Duodenal mucosa (tissue), 2 donors: Measurements from ENCODE around the gene SLC16A8.
"Not testable (repeated sequence)": the region's sequence is repeated elsewhere in the genome, so short reads cannot be mapped to it uniquely, and the experiment has no call there.

Experiments
- H3K27ac ChIP-seq: one replicate; pipeline ENCODE4 v1.7.0; 2013; ENCODE audit warnings: low read depth, low read length
- H3K27me3 ChIP-seq, 2 donors: one replicate each; pipeline ENCODE4 v1.7.0; 2013; ENCODE audit warnings: low read length in 2 of 2, control low read depth in 1 of 2; ENCODE audit not compliant: insufficient read depth in 2 of 2, control insufficient read depth in 1 of 2
- H3K36me3 ChIP-seq, 2 donors: one replicate each; pipeline ENCODE4 v1.7.0; 2013; ENCODE audit warnings: low read length in 2 of 2, control low read depth in 1 of 2; ENCODE audit not compliant: insufficient read depth in 2 of 2, control insufficient read depth in 1 of 2
- H3K4me1 ChIP-seq, 2 donors: one replicate each; pipeline ENCODE4 v1.7.0; 2013; ENCODE audit warnings: low read length in 2 of 2, control low read depth in 1 of 2; ENCODE audit not compliant: insufficient read depth in 2 of 2, control insufficient read depth in 1 of 2
- H3K4me3 ChIP-seq, 2 donors: one replicate each; pipeline ENCODE4 v1.7.0; 2013; ENCODE audit warnings: low read length in 2 of 2, low read depth in 1 of 2
- H3K9ac ChIP-seq, 2 donors: one replicate each; pipeline ENCODE4 v1.7.0; 2013; ENCODE audit warnings: low read length in 2 of 2, low read depth in 1 of 2
- H3K9me3 ChIP-seq, 2 donors: one replicate each; pipeline ENCODE4 v1.7.0; 2013; ENCODE audit warnings: low read length in 2 of 2, control low read depth in 1 of 2; ENCODE audit not compliant: control insufficient read depth in 1 of 2

The SLC16A8 gene

DNA sequence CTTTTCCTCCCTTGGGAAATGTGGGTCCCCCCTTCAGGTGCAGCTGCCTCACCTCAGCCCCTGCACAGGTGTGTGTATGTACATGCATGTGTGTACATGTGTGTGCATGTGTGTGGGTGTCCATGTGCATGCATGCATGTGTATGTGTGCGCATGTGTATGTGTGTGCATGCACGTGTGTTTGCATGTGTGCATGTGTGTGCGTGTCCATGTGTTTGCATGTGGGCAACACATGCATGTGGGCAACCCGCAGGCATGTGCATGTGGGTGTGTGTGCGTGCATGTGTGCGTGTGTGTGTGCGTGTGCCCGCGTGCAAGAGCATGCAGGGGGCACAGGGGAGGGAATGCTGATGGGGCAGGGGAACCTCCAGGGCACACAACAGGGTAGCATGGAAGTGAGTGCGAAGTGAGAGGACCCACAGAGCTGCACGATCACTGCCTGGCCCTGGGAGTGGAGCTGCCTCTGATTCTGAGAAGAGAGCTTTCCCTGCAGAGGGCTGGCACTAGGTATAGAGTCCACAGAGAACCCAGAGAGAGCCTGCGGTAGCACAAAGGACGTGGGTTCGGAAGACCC, 41.1 kb upstream of the SLC16A8 start:
- Histone ChIP-seq H3K9ac (no peak overlapping the region), H3K27me3 (no peaks in the 10 kb centered on the region), H3K4me3 (no peak overlapping the region), H3K36me3 (peaks cover 0 to 26% of the 10 kb centered on the region in 2 donors), H3K27ac (no peak overlapping the region), H3K4me1 (peaks cover 0 to 2% of the 10 kb centered on the region in 2 donors), H3K9me3 (no peaks in the 10 kb centered on the region)

GRCh38 chr22:38124236-38124974, 40.4 kb upstream of the SLC16A8 start:
- no peak overlapping the region for H3K27ac ChIP-seq
- no peak overlapping the region for H3K9ac ChIP-seq
- no peaks in the 10 kb centered on the region for H3K27me3 ChIP-seq
- peaks cover 0 to 5% of the 10 kb centered on the region in 2 donors for H3K4me1 ChIP-seq
- H3K4me3 ChIP-seq = no peak overlapping the region
- peaks cover 0 to 21% of the 10 kb centered on the region in 2 donors for H3K36me3 ChIP-seq
- no peaks in the 10 kb centered on the region for H3K9me3 ChIP-seq

DNA sequence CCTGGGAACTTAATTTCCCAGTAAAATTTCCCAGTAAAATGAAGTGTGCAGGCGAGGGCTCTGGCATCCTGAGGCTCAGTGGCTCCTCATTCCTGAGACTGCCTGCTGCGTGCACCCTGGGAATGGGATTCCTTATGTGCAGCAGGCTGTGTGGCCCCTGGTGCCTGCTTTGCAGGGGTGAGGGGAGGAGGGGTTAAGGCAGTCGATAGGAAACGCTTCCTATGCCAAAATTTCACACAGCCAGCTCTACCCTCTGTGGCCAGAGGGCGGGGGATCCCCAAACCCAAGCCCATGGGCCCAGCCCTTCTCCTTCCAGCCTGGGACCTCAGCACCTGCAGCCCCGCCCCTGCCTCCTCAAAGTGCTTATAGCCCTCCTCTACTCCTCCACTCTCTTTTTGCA, 38.6 kb upstream of the SLC16A8 start:
- Histone ChIP-seq H3K4me1 (peaks cover 0 to 5% of the 10 kb centered on the region in 2 donors), H3K4me3 (no peak overlapping the region), H3K9ac (no peak overlapping the region), H3K9me3 (no peaks in the 10 kb centered on the region), H3K36me3 (peaks cover 0 to 17% of the 10 kb centered on the region in 2 donors), H3K27me3 (no peaks in the 10 kb centered on the region), H3K27ac (no peak overlapping the region)

GRCh38 chr22:38120359-38121110, 36.6 kb upstream of the SLC16A8 start:
- Histone ChIP-seq H3K36me3 (peaks cover 0 to 8% of the 10 kb centered on the region in 2 donors), H3K27me3 (no peaks in the 10 kb centered on the region), H3K9ac (no peak overlapping the region), H3K4me1 (peaks cover 0 to 5% of the 10 kb centered on the region in 2 donors), H3K4me3 (no peak overlapping the region), H3K27ac (no peak overlapping the region), H3K9me3 (no peaks in the 10 kb centered on the region)

- not testable (repeated sequence) for H3K27ac ChIP-seq, H3K36me3 ChIP-seq, H3K9ac ChIP-seq, H3K27me3 ChIP-seq, H3K9me3 ChIP-seq, H3K4me3 ChIP-seq
- peaks cover 0 to 11% of the 10 kb centered on the region in 2 donors for H3K4me1 ChIP-seq
Observed at GRCh38 chr22:38118747-38119146, 34.8 kb upstream of the SLC16A8 start.

DNA sequence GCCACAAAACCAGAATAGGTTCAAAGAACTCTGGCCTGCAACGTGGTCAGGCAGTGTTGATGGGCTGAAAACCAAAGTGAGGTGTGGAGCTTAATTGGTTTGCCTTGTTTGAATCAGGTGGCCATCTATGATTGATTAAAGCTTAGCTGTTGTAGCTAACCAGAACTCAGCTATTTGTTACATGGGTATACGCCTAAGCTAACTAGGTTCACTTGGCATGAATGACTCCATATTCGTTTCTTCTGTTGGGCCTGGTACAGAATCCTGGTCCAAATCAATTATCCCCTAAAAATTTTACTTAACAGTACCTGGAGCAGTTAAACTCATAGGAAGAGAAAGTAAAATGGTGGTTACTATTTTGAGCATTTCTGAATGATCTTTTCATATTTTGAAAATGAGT, 34.2 kb upstream of the SLC16A8 start:
- Histone ChIP-seq H3K4me3 (no peak overlapping the region), H3K9ac (no peak overlapping the region), H3K27me3 (no peaks in the 10 kb centered on the region), H3K9me3 (no peaks in the 10 kb centered on the region), H3K36me3 (peaks cover 0 to 6% of the 10 kb centered on the region in 2 donors), H3K4me1 (peaks cover 5 to 12% of the 10 kb centered on the region in 2 donors), H3K27ac (no peak overlapping the region)

DNA sequence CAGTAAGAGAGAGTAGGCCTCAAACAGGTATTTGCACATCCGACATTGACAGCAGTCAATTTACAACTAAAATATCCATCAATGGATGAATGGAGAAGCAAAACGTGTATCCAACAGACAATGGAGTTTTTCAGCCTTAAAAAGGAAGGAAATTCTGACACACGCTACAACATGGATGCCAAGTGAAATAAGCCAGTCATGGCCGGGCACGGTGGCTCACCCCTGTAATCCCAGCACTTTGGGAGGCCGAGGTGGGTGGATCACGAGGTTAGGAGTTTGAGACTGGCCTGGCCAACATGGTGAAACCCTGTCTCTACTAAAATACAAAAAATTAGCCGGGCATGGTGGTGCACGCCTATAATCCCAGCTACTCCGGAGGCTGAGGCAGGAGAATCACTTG, 33.6 kb upstream of the SLC16A8 start:
- H3K4me3 ChIP-seq, H3K27me3 ChIP-seq, H3K9ac ChIP-seq, H3K9me3 ChIP-seq, H3K27ac ChIP-seq, H3K36me3 ChIP-seq: not testable (repeated sequence)
- peaks cover 9 to 17% of the 10 kb centered on the region in 2 donors for H3K4me1 ChIP-seq

DNA sequence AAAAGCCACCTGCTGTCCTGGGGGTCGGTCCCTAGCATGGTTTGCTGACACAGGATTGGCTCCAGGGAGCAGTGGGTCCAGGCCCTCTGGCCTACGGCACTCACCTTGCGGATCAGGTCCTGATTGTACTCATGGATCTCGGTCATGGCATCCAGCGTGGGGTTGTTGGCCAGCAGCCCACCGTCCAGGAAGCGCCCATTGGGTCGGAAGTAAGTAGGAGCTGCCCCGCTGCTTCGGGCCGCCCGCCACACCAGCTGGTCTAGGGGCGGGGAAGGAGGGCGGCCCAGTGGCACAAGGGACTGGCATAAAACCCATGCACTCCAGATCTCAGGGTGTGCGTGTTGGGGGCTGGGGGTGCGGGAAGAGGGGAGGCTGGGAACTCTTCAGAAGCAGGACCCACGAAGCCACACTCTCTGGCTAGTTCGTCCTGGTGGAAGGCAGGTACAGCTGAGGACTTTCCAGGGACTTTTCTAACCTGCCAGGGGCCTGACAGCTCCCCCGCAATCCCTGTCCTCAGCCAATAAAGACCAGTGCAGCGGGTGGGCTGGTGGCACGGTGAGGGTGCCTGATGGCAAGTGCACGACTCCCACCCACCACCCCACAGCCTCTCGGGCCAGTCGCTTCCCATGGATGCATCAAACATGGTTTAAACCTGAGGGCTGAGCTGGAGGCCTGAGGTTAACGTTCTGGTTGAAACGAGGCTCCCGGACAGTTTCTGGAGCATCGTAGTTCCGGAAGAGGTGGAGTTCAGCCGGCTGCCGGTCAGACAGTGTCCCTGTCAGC, 31.6 kb upstream of the SLC16A8 start:
- Histone ChIP-seq H3K9me3 (no peaks in the 10 kb centered on the region), H3K36me3 (peaks cover 0 to 6% of the 10 kb centered on the region in 2 donors), H3K4me3 (no peak overlapping the region), H3K9ac (no peak overlapping the region), H3K27ac (no peak overlapping the region), H3K4me1 (peaks cover 21 to 23% of the 10 kb centered on the region in 2 donors), H3K27me3 (no peaks in the 10 kb centered on the region)

DNA sequence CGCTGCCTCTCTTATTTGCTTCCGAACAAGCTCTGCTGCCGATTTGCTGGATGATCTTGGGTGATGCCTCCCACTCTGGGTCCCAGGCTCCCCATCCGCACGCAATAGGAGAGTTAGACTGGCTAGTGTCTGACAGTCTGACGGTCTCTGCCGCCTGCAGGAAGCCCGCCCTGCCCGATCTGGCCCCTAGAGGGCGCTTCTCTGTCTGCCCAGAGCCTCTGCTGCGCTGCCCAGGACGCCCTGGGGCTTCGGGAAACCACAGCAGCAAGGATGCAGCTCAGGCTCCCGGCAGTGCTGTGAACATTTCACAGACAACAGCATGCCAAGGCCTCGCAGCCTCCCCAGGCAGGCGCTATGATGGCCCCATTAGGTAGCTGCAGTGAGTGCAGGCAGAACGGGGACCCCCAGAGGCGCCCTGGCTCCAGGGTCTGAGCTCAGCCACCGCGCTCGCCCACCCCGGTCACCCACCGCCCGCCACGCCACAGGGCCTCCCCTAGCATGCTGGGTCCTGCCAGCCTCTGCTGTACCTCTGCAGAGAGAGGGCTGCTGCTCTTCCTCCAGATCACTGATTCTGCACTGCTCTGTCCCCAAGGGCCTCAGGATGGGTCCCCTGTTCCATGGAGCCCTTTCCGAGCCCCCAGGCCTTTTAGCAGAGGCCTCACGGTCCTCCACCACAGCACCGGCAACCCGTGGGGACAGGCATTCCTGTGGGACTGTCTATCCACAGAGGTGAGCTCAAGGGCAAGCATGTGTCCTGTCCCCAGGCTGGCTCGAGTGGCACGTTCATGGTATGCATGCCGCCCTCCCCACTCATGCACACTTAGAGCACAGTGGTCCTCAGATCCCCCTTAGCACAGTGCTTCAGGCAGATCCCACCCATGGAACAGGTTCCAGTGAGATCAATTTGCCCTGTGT, 30.8 kb upstream of the SLC16A8 start:
- peaks cover 20 to 21% of the 10 kb centered on the region in 2 donors for H3K4me1 ChIP-seq
- H3K9me3 ChIP-seq = no peaks in the 10 kb centered on the region
- no peak overlapping the region for H3K9ac ChIP-seq
- H3K4me3 ChIP-seq = no peak overlapping the region
- no peaks in the 10 kb centered on the region for H3K27me3 ChIP-seq
- H3K36me3 ChIP-seq = peaks cover 0 to 6% of the 10 kb centered on the region in 2 donors
- no peak overlapping the region for H3K27ac ChIP-seq
